ENCODE data around the gene RBM15.

- peak; percentile 79 to 99 (median 98) for TF ChIP-seq CTCF (IDR thresholded peaks at IDR 0.05)
- TF ChIP-seq POLR2A (IDR thresholded peaks at IDR 0.05): no peak
These were observed 26.7 kb upstream of the RBM15 start for GRCh38 chr1:110312188-110313121.

All from adrenal gland (tissue), 5 donors.